Stimulated activated CD8-positive, alpha-beta memory T cell treated with anti-CD3 and anti-CD28 coated beads, Interleukin-4, amount 100 ng/mL, for 4 hours (primary cell): ENCODE data around the gene MIPOL1.
"Not testable (repeated sequence)": the region's sequence is repeated elsewhere in the genome, so short reads cannot be mapped to it uniquely, and the experiment has no call there.

Experiments used
- DNase-seq, 2 donors: peaks; one replicate each; pipeline ENCODE4 v3.0.0-alpha.2; 2020; ENCODE audit warnings: low read depth in 2 of 2, low spot score in 1 of 2

The MIPOL1 gene

DNA sequence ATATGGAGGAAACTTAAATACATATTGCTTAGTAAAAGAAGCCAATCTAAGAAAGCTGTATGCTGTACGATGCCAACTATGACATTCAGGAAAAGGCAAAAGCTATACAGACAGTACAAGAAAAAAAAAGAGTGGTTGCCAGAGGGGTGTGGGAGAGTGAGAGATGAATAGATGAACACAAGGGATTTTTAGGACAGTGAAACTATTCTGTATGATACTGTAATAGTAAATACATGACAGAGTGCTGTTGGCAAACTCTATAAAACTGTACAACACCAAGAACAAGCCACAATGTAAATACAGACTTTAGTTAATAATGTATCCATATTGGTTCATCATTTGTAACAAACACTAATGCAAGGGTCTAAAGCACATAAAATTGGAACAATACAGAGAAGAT lies 10.9 kb upstream of the MIPOL1 start:
- DNase-seq: no peak

DNA sequence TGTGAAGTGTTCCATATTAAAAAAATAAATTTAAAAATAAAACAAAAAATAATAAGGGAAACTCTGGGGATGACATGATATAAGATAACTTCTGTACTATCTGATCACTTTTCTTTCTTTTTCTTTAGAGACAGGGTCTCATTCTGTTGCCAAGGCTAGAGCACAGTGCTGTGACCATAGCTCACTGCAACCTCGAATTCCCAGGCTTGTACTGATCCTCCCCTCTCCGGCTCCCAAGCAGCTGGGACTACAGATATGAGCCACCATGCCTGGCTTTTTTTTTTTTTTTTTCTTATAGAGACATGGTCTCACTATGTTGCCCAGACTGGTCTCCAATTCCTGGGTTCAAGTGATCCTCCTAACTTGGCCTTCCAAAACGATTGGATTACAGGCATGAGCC lies 10.4 kb upstream of the MIPOL1 start:
- no peak for DNase-seq

- DNase-seq: not testable (repeated sequence)
Measured at GRCh38 chr14:37187840-37188577, 9.7 kb upstream of the MIPOL1 start.

GRCh38 chr14:37189733-37190132 lies 8.0 kb upstream of the MIPOL1 start:
- not testable (repeated sequence) for DNase-seq

DNA sequence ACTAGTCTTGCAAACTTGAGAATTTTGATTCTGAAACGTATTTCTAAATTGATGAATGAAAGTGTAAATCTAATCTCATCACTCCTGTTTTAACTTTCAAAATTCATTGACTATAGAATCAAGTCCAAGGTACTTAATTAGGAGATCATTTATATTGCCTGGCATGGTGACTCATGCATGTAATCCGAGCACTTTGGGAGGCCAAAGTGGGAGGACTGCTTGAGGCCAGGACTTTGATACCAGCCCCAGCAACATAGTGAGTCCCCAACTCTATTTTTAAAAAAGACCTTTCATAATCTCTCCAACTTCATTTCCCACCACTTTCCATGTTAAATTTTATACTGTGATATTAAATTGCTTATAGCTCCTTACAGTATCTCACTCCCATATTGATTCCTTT lies 3.0 kb upstream of the MIPOL1 start:
- no peak for DNase-seq

DNA sequence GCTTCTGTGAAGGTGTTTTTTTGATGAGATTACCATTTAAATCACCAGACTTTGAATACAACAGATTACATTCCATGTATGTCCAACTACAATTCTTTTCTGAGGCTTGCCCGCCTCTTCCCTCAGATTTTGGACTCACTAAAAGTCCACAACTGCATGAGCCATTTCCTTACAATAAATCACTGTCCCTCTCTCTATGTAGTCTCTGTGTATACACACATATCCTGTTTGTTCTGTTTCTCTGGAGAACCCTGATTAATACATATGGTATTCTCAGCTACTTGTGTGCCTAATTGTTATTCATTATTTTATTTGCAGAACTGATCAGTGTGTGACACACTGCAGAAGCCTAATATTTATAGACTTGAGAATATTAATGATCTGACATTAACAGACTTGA lies 2.4 kb upstream of the MIPOL1 start:
- no peak for DNase-seq

- no peak for DNase-seq
Measured at GRCh38 chr14:37196604-37197420, 925 bp upstream of the MIPOL1 start.

DNA sequence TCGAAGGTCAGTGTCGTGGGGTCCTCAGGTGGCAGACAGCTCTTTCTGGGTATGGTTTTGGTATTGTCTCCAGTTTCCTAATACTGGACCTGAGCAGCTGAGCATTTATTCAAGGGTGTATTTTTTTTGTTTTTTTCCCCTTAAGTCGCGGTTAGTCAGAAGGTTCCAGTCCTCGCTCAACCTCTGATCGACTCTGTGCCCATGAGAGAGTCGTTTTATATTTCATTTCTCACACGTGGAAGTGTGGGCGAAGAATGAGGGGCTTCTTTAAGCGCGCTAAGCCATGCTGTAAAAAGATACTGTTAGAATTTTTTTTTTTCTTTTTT lies 499 bp downstream of the MIPOL1 start:
- no peak for DNase-seq

DNA sequence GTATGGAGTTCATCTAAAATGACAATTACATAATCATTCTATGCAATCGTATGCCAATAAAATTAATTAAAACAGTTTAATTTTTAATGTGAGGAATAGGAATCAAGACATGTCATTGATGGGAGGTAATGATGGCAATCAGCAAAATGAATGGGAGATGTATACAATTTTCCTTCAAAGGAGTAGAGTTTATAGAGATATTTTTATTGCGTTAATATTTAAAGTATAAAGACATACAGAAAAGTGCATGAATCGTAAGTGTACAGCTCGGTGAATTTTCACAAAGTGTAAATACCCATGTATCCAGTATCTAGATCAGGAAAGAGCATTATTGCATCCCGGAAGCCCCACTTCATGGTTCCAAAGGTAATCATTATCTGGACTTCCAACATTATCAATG lies 1.2 kb downstream of the MIPOL1 start:
- DNase-seq: no peak

DNA sequence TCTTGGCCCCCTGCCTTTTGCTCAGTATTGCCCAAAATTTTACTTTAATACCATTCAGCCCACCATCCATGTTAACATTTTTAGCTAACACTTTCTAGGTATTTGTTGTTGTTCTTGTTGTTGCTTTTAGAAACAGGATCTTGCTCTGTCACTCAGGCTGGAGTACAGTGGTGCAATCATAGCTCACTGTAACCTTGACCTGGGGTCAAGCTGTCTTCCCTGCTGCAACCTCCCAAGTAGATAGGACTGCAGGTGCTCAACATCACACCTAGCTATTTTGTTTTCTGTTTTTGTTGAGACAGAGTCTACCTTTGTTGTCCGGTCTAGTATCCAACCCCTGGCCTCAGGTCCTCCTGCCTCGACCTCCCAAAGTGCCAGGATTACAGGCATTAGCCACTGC lies 4.0 kb downstream of the MIPOL1 start:
- no peak for DNase-seq

- no peak for DNase-seq
Measured at GRCh38 chr14:37202265-37202664, 4.5 kb downstream of the MIPOL1 start.

DNA sequence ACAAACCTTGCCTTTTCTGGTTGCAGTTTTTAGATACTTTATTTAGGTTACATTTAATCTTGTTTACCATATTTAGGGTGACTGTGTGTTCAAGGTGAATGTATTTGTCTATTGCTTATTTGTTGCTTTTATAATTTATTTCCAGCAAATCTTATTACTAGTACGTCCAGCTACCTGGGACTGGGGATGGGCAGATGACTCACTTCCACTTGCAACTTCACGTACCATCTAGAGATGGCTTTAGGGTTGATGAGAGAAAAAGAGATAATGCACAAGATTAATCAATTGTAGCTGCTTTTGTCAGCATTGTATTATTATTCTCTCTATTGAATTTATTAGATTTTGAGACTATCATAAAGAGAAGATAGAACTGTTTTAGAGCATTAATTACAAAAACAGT lies 5.1 kb downstream of the MIPOL1 start:
- no peak for DNase-seq

GRCh38 chr14:37203423-37203822 lies 5.7 kb downstream of the MIPOL1 start:
- no peak for DNase-seq

- not testable (repeated sequence) for DNase-seq
Measured at GRCh38 chr14:37205623-37206605, 8.2 kb downstream of the MIPOL1 start.

- DNase-seq: not testable (repeated sequence)
Measured at GRCh38 chr14:37209617-37210016, 11.9 kb downstream of the MIPOL1 start.

GRCh38 chr14:37210448-37210847 lies 12.7 kb downstream of the MIPOL1 start:
- no peak for DNase-seq

DNA sequence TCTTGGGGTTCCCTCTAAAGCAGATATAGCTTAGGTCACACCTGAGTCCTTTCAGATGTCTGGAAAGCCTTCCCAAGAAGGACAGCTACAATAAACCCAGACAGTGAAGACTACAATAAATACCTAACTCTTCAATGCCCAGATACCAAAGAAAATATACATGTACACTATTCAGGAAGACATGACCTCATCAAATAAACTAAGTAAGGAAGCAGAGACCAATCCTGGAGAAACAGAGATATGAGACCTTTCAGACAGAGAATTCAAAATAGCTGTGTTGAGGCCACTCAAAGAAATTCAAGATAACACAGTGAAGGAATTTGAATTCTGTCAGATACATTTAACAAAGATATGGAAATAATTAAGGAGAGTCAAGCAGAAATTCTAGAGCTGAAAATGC lies 15.3 kb downstream of the MIPOL1 start:
- no peak for DNase-seq

GRCh38 chr14:37215345-37215744 lies 17.6 kb downstream of the MIPOL1 start:
- DNase-seq: no peak

- DNase-seq: no peak
Measured at GRCh38 chr14:37221073-37221472, 23.3 kb downstream of the MIPOL1 start.

DNA sequence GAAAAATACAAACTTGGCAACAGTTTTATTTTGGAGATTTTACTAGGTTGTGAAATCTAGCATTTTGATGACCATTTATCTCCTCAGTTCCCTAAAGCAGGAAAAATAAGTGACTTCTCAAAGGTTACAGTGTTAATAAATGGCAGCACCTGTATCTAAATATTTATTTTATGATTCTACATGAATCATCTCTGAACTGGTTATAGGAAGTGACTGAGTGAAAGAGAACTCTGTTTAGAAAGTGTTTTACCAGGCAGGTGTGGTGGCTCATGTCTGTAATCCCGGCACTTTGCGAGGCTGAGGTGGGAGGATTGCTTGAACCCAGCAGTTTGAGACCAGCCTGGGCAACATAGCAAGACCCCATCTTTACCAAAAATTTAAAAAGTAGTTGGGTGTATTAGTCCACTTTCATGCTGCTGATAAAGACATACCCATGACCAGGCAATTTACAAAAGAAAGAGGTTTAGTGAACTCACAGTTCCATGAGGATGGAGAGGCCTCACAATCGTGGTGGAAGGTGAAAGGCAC lies 26.3 kb downstream of the MIPOL1 start:
- no peak for DNase-seq

- not testable (repeated sequence) for DNase-seq
Measured at GRCh38 chr14:37225668-37226067, 27.9 kb downstream of the MIPOL1 start.
